ENCODE results near the gene DUSP9. TPM values are rescaled to one million over a fixed set of nuclear protein-coding genes. Genes with fewer than 3 reads are reported as not detected.

DUSP9 gene
- total RNA-seq, 1 donor from 2014 or later: 0.20 TPM

DNA sequence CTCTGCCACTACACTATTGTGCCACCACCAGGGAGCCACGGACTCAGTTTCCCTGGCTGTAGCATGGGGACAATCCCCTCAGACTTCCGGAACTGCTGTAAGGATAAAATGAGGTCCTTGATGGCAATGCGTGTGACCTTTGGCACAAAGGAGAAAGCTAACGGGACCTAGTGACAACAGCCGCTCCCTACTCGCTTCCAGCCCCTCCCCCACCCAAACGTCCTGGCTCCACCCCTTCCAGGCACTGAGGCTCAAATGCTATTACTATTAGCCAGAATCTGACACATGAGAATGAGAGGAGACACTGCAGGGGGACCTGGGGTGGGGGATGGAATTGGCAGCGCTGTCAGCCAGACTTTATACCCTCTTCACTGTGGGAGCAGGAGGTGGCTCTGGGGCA is 5.4 kb upstream of the DUSP9 start:
- Mint-ChIP-seq H3K4me3 (ENCODE audit: unreplicated experiment) (no peak overlapping the region), H3K27ac (ENCODE audit: unreplicated experiment) (no peak overlapping the region), H3K4me1 (ENCODE audit: low read depth, unreplicated experiment) (no peaks in the 10 kb centered on the region), H3K36me3 (ENCODE audit: low read depth, unreplicated experiment) (no peaks in the 10 kb centered on the region), H3K27me3 (ENCODE audit: low read depth, unreplicated experiment) (peaks cover 28% of the 10 kb centered on the region), H3K9me3 (ENCODE audit: unreplicated experiment) (no peaks in the 10 kb centered on the region)
- Histone ChIP-seq H3K9ac (ENCODE audit: low read length) (no peak overlapping the region), H3K27me3 (ENCODE audit: insufficient read depth, low read length) (peaks cover 20% of the 10 kb centered on the region), H3K79me2 (ENCODE audit: insufficient read depth, low read length) (no peaks in the 10 kb centered on the region), H3K4me1 (ENCODE audit: insufficient read depth, low read length) (peaks cover 3% of the 10 kb centered on the region), H3K36me3 (ENCODE audit: insufficient read depth, low read length) (no peaks in the 10 kb centered on the region), H3K9me3 (ENCODE audit: insufficient read depth, low read depth, low read length) (no peaks in the 10 kb centered on the region), H3K4me3 (ENCODE audit: insufficient read depth, low read depth, low read length) (no peak overlapping the region), H2AFZ (ENCODE audit: low read depth, low read length) (no peak overlapping the region), H3K4me2 (ENCODE audit: low read length) (no peak overlapping the region), H3K27ac (ENCODE audit: low read depth, low read length) (no peak overlapping the region), H4K20me1 (ENCODE audit: insufficient read depth, low read length) (no peaks in the 10 kb centered on the region)
- FAIRE-seq (no peak), DNase-seq (ENCODE audit: low read depth) (no peak)
- peak; percentile 6 for TF ChIP-seq EZH2 (IDR thresholded peaks at IDR 0.05; ENCODE audit: insufficient read depth, low read length)
- TF ChIP-seq, protein P1, sequence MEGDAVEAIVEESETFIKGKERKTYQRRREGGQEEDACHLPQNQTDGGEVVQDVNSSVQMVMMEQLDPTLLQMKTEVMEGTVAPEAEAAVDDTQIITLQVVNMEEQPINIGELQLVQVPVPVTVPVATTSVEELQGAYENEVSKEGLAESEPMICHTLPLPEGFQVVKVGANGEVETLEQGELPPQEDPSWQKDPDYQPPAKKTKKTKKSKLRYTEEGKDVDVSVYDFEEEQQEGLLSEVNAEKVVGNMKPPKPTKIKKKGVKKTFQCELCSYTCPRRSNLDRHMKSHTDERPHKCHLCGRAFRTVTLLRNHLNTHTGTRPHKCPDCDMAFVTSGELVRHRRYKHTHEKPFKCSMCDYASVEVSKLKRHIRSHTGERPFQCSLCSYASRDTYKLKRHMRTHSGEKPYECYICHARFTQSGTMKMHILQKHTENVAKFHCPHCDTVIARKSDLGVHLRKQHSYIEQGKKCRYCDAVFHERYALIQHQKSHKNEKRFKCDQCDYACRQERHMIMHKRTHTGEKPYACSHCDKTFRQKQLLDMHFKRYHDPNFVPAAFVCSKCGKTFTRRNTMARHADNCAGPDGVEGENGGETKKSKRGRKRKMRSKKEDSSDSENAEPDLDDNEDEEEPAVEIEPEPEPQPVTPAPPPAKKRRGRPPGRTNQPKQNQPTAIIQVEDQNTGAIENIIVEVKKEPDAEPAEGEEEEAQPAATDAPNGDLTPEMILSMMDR (IDR thresholded peaks at IDR 0.05; ENCODE audit: insufficient read depth, low read depth, low read length): no peak

DNA sequence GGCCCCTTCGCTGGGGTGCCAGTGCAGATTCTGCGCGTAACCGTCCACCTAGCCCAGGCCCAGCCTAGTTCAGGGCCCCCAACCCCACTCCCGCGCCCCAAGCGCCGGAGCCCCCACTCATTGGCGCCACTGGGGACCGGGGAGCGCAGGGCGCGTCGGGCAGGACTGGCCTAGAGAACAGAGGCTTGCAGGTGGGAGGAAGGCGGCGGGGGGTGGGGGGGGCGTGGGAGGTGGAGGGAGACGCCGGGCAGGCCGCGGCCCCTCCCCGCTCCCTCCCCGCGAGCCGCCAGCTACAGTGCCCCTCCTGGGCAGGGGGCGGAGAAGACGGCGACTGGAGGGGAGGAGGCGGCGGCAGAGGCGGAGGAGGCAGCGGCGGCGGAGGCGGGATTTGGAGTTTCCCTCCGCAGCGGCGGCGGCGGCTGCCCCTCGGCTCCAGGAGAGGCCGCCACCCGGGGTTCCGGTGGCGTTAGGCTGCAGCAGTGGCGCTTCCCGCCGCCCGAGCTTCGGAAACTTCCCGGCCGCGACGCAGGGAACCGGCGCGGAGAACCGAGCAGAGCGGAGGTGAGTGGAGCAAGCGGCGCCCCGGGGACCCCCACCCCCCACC is 4.8 kb upstream of the DUSP9 start:
- Histone ChIP-seq H3K4me3 (ENCODE audit: insufficient read depth, low read depth, low read length) (no peak overlapping the region), H2AFZ (ENCODE audit: low read depth, low read length) (no peak overlapping the region), H3K27ac (ENCODE audit: low read depth, low read length) (no peak overlapping the region), H3K4me2 (ENCODE audit: low read length) (no peak overlapping the region), H3K36me3 (ENCODE audit: insufficient read depth, low read length) (no peaks in the 10 kb centered on the region), H3K79me2 (ENCODE audit: insufficient read depth, low read length) (no peaks in the 10 kb centered on the region), H3K9ac (ENCODE audit: low read length) (no peak overlapping the region), H3K27me3 (ENCODE audit: insufficient read depth, low read length) (peaks cover 22% of the 10 kb centered on the region), H4K20me1 (ENCODE audit: insufficient read depth, low read length) (no peaks in the 10 kb centered on the region), H3K4me1 (ENCODE audit: insufficient read depth, low read length) (peaks cover 3% of the 10 kb centered on the region), H3K9me3 (ENCODE audit: insufficient read depth, low read depth, low read length) (no peaks in the 10 kb centered on the region)
- Mint-ChIP-seq H3K27ac (ENCODE audit: unreplicated experiment) (no peak overlapping the region), H3K4me3 (ENCODE audit: unreplicated experiment) (no peak overlapping the region), H3K36me3 (ENCODE audit: low read depth, unreplicated experiment) (no peaks in the 10 kb centered on the region), H3K9me3 (ENCODE audit: unreplicated experiment) (no peaks in the 10 kb centered on the region), H3K27me3 (ENCODE audit: low read depth, unreplicated experiment) (peaks cover 28% of the 10 kb centered on the region), H3K4me1 (ENCODE audit: low read depth, unreplicated experiment) (no peaks in the 10 kb centered on the region)
- TF ChIP-seq, protein P1 (IDR thresholded peaks at IDR 0.05; ENCODE audit: insufficient read depth, low read depth, low read length): no peak
- TF ChIP-seq EZH2 (IDR thresholded peaks at IDR 0.05; ENCODE audit: insufficient read depth, low read length): peak; percentile 18
- FAIRE-seq (no peak), DNase-seq (ENCODE audit: low read depth) (no peak)

DNA sequence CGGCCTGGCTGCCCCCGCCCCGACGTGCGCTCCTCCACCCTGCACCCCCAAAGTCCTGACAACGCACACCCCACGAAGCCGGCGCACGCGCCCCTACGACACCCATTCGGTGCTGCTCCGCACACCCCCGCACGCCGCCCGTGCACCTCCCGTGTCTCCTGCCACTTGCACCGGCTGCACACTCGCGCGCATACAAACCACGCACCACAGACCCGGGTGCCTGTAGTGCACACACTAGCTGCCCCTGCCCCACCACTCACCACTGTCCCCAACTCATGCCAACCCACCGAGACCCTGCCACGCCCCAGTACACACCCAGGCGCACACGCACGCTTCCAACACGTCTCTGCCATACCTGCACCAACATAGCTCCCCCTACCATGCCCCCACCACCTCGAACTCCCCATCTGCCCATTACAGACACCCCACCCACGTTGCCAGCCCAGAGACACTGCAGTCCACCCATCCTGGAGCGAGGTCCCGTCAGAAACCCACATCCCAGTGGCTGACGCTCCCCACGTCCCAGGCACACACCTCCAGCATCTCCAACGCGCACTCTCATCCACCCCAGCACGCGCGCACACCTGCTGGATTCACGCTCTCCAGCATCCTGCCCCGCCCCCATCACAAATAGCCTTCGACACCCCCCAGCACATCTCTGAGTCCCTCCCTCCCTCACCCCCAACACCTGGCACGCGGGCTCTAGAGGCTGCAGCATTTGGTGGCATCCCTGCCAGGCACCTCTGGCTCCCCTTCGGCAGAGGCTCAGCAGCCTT is 4.2 kb upstream of the DUSP9 start:
- Histone ChIP-seq H4K20me1 (ENCODE audit: insufficient read depth, low read length) (no peaks in the 10 kb centered on the region), H3K4me3 (ENCODE audit: insufficient read depth, low read depth, low read length) (no peak overlapping the region), H3K27ac (ENCODE audit: low read depth, low read length) (no peak overlapping the region), H3K4me1 (ENCODE audit: insufficient read depth, low read length) (peaks cover 3% of the 10 kb centered on the region), H3K9ac (ENCODE audit: low read length) (no peak overlapping the region), H3K9me3 (ENCODE audit: insufficient read depth, low read depth, low read length) (no peaks in the 10 kb centered on the region), H3K4me2 (ENCODE audit: low read length) (no peak overlapping the region), H3K27me3 (ENCODE audit: insufficient read depth, low read length) (peaks cover 24% of the 10 kb centered on the region), H3K79me2 (ENCODE audit: insufficient read depth, low read length) (no peaks in the 10 kb centered on the region), H2AFZ (ENCODE audit: low read depth, low read length) (no peak overlapping the region), H3K36me3 (ENCODE audit: insufficient read depth, low read length) (no peaks in the 10 kb centered on the region)
- Mint-ChIP-seq H3K27me3 (ENCODE audit: low read depth, unreplicated experiment) (peaks cover 28% of the 10 kb centered on the region), H3K9me3 (ENCODE audit: unreplicated experiment) (no peaks in the 10 kb centered on the region), H3K4me1 (ENCODE audit: low read depth, unreplicated experiment) (no peaks in the 10 kb centered on the region), H3K4me3 (ENCODE audit: unreplicated experiment) (no peak overlapping the region), H3K27ac (ENCODE audit: unreplicated experiment) (no peak overlapping the region), H3K36me3 (ENCODE audit: low read depth, unreplicated experiment) (no peaks in the 10 kb centered on the region)
- DNase-seq (ENCODE audit: low read depth): no peak
- FAIRE-seq: no peak
- TF ChIP-seq, protein P1 (IDR thresholded peaks at IDR 0.05; ENCODE audit: insufficient read depth, low read depth, low read length): no peak
- TF ChIP-seq EZH2 (IDR thresholded peaks at IDR 0.05; ENCODE audit: insufficient read depth, low read length): peak; percentile 23

All from astrocyte (in vitro differentiated cells and primary cell).